ENCODE measurements around the gene NEURL4.

NEURL4 gene

GRCh38 chr17:7308625-7309433 lies 20.3 kb downstream of the NEURL4 start:
- peak overlapping the region; percentile 86 to 100 (median 98) for H3K4me3 ChIP-seq

GRCh38 chr17:7307686-7308624 lies 21.2 kb downstream of the NEURL4 start:
- H3K4me3 ChIP-seq, result peak overlapping the region; percentile 86 to 100 (median 98)
- peak overlapping the region; percentile 93 to 100 (median 99) for H3K27ac ChIP-seq

More at GRCh38 chr17:7308625-7309433, 20.3 kb downstream of the NEURL4 start:
- H3K27ac ChIP-seq, result peak overlapping the region; percentile 93 to 100 (median 99)

- peak within 1 kb of the TSS; percentile 86 to 100 (median 98) for H3K4me3 ChIP-seq
- peak within 1 kb of the TSS; percentile 93 to 100 (median 99) for H3K27ac ChIP-seq
These were observed 22.0 kb downstream of the NEURL4 start, which contains the start of gene EIF5A for GRCh38 chr17:7306911-7307685. TSS of gene EIF5A (plus strand) at chr17:7307628. CDS start at chr17:7309636, 2,008 bp downstream.

- no peak overlapping the region for H3K4me3 ChIP-seq
- H3K27ac ChIP-seq, result no peak overlapping the region
These were observed 25.0 kb downstream of the NEURL4 start for GRCh38 chr17:7304179-7304578.

- Histone ChIP-seq H3K4me3 (no peak overlapping the region), H3K27ac (peak overlapping the region in 1 of 21 experiments; percentile 23)
These were observed 32.8 kb downstream of the NEURL4 start for GRCh38 chr17:7296189-7296861.

- peak overlapping the region in 2 of 21 experiments; percentile 23 to 44 for H3K27ac ChIP-seq
These were observed 33.6 kb downstream of the NEURL4 start for GRCh38 chr17:7295230-7296180.

GRCh38 chr17:7294614-7295153 lies 34.5 kb downstream of the NEURL4 start, which contains the start of gene YBX2:
TSS of gene YBX2 (minus strand) at chr17:7294639. CDS start at chr17:7294500, 139 bp downstream.
- peak within 1 kb of the TSS in 3 of 21 experiments; percentile 4 to 44 (median 23) for H3K27ac ChIP-seq
- peak within 1 kb of the TSS in 6 of 7 experiments; percentile 5 to 24 (median 13) for H3K4me3 ChIP-seq

More at GRCh38 chr17:7295230-7296180, 33.6 kb downstream of the NEURL4 start:
- peak overlapping the region in 2 of 7 experiments; percentile 22 to 24 for H3K4me3 ChIP-seq

GRCh38 chr17:7293816-7294613 lies 35.1 kb downstream of the NEURL4 start:
- Histone ChIP-seq H3K27ac (peak overlapping the region in 2 of 21 experiments; percentile 4 to 44), H3K4me3 (peak overlapping the region in 6 of 7 experiments; percentile 5 to 24 (median 13))

- H3K4me3 ChIP-seq, result no peak overlapping the region
These were observed 36.0 kb downstream of the NEURL4 start for GRCh38 chr17:7293159-7293558.

GRCh38 chr17:7292729-7293128 lies 36.4 kb downstream of the NEURL4 start:
- Histone ChIP-seq H3K27ac (no peak overlapping the region), H3K4me3 (no peak overlapping the region)

More at GRCh38 chr17:7293159-7293558, 36.0 kb downstream of the NEURL4 start:
- no peak overlapping the region for H3K27ac ChIP-seq

GRCh38 chr17:7292194-7292593 lies 36.9 kb downstream of the NEURL4 start:
- Histone ChIP-seq H3K4me3 (no peak overlapping the region), H3K27ac (no peak overlapping the region)

GRCh38 chr17:7290685-7291084 lies 38.5 kb downstream of the NEURL4 start:
- Histone ChIP-seq H3K4me3 (no peak overlapping the region), H3K27ac (no peak overlapping the region)

GRCh38 chr17:7290166-7290565 lies 39.0 kb downstream of the NEURL4 start:
- Histone ChIP-seq H3K4me3 (no peak overlapping the region), H3K27ac (no peak overlapping the region)

- no peak overlapping the region for H3K27ac ChIP-seq
These were observed 39.7 kb downstream of the NEURL4 start for GRCh38 chr17:7289256-7290032.

GRCh38 chr17:7285679-7286078 lies 43.5 kb downstream of the NEURL4 start:
- Histone ChIP-seq H3K27ac (no peak overlapping the region), H3K4me3 (no peak overlapping the region)

More at GRCh38 chr17:7289256-7290032, 39.7 kb downstream of the NEURL4 start:
- H3K4me3 ChIP-seq, result no peak overlapping the region

GRCh38 chr17:7284911-7285310 lies 44.2 kb downstream of the NEURL4 start:
- H3K27ac ChIP-seq, result no peak overlapping the region

More at GRCh38 chr17:7284911-7285310, 44.2 kb downstream of the NEURL4 start:
- H3K4me3 ChIP-seq, result no peak overlapping the region
